Activated CD8-positive, alpha-beta memory T cell treated with anti-CD3 and anti-CD28 coated beads, Interleukin-2, amount 50 U/mL, for 48 hours (primary cell): ENCODE results near the gene ALKBH1.
"Not testable (repeated sequence)": the region's sequence is repeated elsewhere in the genome, so short reads cannot be mapped to it uniquely, and the experiment has no call there.

ENCODE experiments used
- DNase-seq: peaks from one replicate; pipeline ENCODE4 v3.0.0-alpha.2; 2020

ALKBH1 gene

DNA sequence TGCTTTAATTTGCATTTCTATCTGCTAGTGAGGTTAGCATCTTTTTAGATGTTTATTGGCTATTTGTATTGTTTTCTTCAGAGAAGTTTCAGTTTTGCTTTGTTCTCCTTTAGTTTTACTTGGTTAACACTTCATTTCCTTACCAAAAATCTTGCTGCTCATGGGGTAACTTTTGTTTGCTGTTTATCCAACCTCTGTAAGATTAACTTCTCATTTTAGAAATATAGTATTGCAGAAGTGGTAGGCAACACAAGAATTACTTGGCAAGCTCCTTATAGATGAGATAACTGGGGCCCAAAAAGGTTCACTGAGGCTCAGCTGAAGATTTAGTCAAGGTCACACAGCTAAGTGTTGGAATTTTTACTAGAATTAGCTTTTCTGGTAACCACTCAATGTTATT lies 40.5 kb downstream of the ALKBH1 start:
- DNase-seq = no peak

DNA sequence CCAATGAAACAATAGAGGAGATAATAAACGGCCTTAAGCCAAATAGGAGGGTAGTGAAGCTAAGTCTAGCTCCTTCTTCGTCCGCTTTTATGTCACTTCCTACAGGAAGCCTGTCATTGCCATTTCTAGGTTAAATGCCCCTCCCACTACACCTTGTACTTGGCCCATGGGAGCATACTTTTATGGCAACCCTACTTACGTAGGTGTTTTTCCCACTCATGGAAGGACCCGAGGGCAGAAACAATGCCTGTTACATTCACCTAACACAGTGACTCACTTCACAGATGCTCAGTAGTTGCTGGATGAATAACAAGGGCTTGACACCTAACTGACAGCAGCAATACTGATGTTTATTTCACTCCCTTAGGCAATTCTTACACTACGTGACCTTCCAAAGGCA lies 44.5 kb downstream of the ALKBH1 start:
- DNase-seq = no peak

DNA sequence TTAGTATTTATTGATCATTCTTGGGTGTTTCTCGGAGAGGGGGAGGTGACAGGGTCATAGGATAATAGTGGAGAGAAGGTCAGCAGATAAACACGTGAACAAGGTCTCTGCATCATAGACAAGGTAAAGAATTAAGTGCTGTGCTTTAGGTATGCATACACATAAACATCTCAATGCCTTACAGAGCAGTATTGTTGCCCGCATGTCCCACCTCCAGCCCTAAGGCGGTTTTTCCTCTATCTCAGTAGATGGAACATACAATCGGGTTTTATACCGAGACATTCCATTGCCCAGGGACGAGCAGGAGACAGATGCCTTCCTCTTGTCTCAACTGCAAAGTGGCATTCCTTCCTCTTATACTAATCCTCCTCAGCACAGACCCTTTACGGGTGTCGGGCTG lies 46.3 kb downstream of the ALKBH1 start:
- DNase-seq = not testable (repeated sequence)

DNA sequence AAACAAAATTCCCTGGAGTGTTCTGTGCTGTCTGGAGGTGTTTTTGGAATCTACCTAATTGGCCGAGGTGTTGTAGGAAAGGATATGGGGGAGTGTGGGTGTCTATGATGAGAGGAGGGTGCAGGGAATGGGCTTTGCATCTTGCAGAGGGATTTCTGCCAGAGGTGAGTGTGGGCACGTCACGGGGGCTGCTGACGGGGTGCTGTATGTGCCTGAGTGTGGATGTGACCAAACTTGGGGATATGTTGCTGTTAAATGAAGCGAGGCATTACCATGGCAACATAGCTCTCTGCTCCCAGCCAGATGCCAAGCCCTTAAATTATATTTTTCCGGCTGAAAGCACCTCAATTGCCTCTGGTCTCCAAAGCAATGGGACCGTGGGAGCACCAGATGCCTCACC lies 47.1 kb downstream of the ALKBH1 start:
- no peak for DNase-seq

GRCh38 chr14:77659831-77660230 lies 48.0 kb downstream of the ALKBH1 start:
- DNase-seq = no peak

DNA sequence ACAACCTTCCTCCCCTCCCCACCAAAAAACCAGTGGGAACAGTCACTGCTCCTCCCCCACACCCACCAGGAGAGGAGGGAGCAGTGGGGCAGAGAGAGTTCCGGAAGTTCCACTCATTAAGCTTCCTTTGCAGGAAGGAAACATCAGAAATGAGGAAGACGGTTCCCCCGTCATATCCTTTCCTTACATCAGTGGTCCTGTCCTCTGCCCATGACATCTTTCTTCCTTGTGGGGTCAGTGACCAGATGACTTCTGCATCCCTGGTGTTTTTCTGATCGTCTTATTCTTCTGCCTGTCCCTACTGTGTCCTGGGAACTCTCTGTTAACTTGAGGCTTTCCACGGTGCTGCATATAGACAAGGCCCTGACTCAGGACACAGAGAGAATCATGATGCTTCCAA lies 50.5 kb downstream of the ALKBH1 start:
- no peak for DNase-seq

- no peak for DNase-seq
These were observed 53.8 kb downstream of the ALKBH1 start for GRCh38 chr14:77654001-77654441.

GRCh38 chr14:77649326-77649725 lies 58.5 kb downstream of the ALKBH1 start:
- no peak for DNase-seq

- no peak for DNase-seq
These were observed 59.2 kb downstream of the ALKBH1 start for GRCh38 chr14:77648520-77649200.

GRCh38 chr14:77647853-77648252 lies 60.0 kb downstream of the ALKBH1 start:
- no peak for DNase-seq

GRCh38 chr14:77646907-77647306 lies 60.9 kb downstream of the ALKBH1 start:
- DNase-seq = no peak

- DNase-seq = no peak
These were observed 62.1 kb downstream of the ALKBH1 start for GRCh38 chr14:77645520-77646230.

DNA sequence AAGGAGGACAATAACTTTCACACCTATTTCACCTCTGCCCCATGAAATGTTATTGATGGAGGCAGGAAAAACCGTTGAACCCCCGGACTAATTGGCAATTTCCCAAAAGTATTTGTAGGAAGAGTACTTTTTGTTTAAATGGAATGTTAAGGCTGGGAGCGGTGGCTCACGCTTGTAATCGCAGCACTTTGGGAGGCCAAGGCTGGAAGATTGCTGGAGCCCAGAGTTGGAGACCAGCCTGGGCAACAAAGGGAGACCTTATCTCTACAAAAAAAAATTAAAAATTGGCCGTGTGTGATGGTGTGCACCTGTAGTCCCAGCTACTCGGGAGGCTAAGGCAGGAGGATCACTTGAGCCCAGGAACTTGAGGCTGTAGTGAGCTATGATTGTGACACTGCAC lies 65.4 kb downstream of the ALKBH1 start:
- DNase-seq = no peak

GRCh38 chr14:77641534-77642341 lies 66.1 kb downstream of the ALKBH1 start:
- peak; percentile 86 for DNase-seq

- DNase-seq = no peak
These were observed 66.9 kb downstream of the ALKBH1 start for GRCh38 chr14:77640756-77641533.

GRCh38 chr14:77638771-77639171 lies 69.1 kb downstream of the ALKBH1 start:
- no peak for DNase-seq

DNA sequence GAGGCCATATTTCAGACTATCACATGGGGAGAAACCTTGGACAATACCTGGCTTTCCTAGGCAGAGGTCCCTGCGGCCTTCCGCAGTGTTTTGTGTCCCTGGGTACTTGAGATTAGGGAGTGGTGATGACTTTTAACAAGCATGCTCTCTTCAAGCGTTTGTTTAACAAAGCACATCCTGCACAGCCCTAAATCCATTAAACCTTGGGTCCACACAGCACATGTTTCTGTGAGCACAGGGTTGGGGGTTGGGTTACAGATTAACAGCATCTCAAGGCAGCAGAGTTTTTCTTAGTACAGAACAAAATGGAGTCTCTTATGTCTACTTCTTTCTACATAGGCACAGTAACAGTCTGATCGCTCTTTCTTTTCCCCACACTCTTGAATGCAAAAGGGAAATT lies 72.0 kb downstream of the ALKBH1 start:
- DNase-seq = not testable (repeated sequence)

- not testable (repeated sequence) for DNase-seq
These were observed 72.4 kb downstream of the ALKBH1 start for GRCh38 chr14:77635466-77635865.

GRCh38 chr14:77630111-77630510 lies 77.7 kb downstream of the ALKBH1 start:
- no peak for DNase-seq

GRCh38 chr14:77625360-77625759 lies 82.5 kb downstream of the ALKBH1 start:
- DNase-seq = no peak

- DNase-seq = no peak
These were observed 84.6 kb downstream of the ALKBH1 start for GRCh38 chr14:77623201-77623600.
